ENCODE results near the gene VRK2.

DNA sequence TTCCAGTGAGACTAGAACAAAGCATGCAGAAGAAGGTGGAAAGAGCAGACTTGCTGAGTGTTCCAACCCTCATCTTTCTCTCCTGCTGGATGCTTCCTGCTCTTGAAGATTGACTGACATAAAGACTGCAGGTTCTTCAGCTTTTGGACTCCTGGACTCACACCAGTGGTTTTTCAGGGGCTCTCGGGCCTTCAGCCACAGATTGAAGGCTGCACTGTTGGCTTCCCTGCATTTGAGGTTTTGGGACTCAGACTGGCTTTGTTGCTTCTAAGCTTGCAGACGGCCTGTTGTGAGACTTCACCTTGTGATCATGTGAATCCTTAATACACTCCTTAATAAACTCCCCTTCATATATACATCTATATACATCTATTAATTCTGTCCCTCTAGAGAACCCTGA is 20.4 kb downstream of the VRK2 start:
- TF ChIP-seq POLR2A (IDR thresholded peaks at IDR 0.05) (no peak), EP300 (IDR thresholded peaks at IDR 0.05) (no peak)
- TF ChIP-seq, protein P1, sequence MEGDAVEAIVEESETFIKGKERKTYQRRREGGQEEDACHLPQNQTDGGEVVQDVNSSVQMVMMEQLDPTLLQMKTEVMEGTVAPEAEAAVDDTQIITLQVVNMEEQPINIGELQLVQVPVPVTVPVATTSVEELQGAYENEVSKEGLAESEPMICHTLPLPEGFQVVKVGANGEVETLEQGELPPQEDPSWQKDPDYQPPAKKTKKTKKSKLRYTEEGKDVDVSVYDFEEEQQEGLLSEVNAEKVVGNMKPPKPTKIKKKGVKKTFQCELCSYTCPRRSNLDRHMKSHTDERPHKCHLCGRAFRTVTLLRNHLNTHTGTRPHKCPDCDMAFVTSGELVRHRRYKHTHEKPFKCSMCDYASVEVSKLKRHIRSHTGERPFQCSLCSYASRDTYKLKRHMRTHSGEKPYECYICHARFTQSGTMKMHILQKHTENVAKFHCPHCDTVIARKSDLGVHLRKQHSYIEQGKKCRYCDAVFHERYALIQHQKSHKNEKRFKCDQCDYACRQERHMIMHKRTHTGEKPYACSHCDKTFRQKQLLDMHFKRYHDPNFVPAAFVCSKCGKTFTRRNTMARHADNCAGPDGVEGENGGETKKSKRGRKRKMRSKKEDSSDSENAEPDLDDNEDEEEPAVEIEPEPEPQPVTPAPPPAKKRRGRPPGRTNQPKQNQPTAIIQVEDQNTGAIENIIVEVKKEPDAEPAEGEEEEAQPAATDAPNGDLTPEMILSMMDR (IDR thresholded peaks at IDR 0.05) = no peak
